ENCODE measurements around the gene LRRC47. TPM values are rescaled to one million over a fixed set of nuclear protein-coding genes. Genes with fewer than 3 reads are reported as not detected.

LRRC47 gene
- total and polyA plus RNA-seq, 12 donors = 16.9 to 58.3 (median 44.7) TPM

DNA sequence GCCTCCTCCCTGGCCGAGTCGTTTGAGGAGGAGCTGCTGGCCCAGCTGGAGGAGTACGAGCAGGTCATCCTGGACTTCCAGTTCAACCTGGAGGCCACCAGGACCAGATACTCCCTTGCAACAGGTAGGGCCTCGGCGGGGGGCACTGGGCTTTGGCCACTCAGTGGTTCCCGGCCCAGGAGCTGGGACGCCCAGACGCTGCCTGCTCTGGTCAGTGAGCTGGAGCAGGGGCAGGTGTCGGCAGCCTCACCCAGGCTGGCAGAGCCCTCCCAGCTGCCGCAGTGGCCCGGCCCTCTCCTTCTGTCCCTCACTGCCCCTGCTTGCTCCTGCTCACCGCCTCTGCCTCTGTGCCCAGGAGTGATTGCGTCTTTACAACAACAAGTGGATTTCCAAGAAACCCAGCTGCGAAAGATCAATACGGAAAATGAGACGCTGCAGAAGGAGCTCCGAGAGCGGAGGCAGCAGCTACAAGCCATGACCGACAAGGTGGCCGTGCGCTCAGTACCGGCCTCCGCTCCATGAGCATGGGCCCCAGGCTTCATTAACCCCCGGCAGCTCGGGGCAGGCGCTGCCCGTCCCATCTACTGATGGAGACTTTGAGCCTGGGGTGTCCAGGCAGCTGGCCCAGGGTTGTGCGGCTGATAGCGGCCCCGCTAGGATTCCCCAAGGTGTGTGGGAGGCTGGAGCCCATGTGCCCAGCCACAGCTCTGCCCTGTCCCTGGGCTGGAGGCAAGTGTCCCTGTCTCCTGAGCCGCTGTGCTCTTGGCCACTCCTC lies 32.8 kb downstream of the LRRC47 start:
- Histone ChIP-seq H3K36me3 (replicated peaks in 1 of 2) (no peaks in the 10 kb centered on the region), H3K4me1 (replicated peaks in 1 of 2) (no peaks in the 10 kb centered on the region), H3K4me3 (no peak overlapping the region), H3K27ac (no peak overlapping the region), H3K27me3 (peaks cover 13% of the 10 kb centered on the region), H3K9me3 (replicated peaks in 1 of 3) (no peaks in the 10 kb centered on the region)
- intact Hi-C loops (cut with DNase I) = no loop called here
- no peak for DNase-seq
- no peak for TF ChIP-seq POLR2A (IDR thresholded peaks at IDR 0.05)
- TF ChIP-seq, protein P1, sequence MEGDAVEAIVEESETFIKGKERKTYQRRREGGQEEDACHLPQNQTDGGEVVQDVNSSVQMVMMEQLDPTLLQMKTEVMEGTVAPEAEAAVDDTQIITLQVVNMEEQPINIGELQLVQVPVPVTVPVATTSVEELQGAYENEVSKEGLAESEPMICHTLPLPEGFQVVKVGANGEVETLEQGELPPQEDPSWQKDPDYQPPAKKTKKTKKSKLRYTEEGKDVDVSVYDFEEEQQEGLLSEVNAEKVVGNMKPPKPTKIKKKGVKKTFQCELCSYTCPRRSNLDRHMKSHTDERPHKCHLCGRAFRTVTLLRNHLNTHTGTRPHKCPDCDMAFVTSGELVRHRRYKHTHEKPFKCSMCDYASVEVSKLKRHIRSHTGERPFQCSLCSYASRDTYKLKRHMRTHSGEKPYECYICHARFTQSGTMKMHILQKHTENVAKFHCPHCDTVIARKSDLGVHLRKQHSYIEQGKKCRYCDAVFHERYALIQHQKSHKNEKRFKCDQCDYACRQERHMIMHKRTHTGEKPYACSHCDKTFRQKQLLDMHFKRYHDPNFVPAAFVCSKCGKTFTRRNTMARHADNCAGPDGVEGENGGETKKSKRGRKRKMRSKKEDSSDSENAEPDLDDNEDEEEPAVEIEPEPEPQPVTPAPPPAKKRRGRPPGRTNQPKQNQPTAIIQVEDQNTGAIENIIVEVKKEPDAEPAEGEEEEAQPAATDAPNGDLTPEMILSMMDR (IDR thresholded peaks at IDR 0.05) = no peak
- 81 to 85% (median 82%) methylated on average over 25 to 31 of the region's 31 CpGs for WGBS, 4 donors

DNA sequence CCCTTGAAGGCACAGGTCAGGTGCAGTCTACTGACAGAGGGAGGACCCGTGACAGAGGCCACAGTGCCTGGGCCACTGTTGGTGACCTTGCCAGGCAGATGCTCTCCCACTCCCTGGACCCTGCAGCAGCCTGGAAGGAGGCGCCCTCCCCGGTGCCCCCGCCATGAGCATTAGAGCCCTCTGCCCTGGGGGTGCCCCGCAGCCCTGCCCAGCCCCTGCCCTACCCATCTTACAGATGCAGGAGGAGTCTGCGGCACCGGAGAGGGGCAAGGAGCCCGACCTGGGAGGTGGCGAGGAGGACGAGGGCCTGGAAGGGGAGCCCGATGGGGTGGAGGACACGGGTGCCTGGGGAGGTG lies 33.4 kb downstream of the LRRC47 start:
- TF ChIP-seq POLR2A (IDR thresholded peaks at IDR 0.05) = no peak
- TF ChIP-seq, protein P1 (IDR thresholded peaks at IDR 0.05) = no peak
- Histone ChIP-seq H3K4me3 (no peak overlapping the region), H3K9me3 (replicated peaks in 1 of 3) (no peaks in the 10 kb centered on the region), H3K4me1 (replicated peaks in 1 of 2) (no peaks in the 10 kb centered on the region), H3K27ac (no peak overlapping the region), H3K36me3 (replicated peaks in 1 of 2) (no peaks in the 10 kb centered on the region), H3K27me3 (peaks cover 13% of the 10 kb centered on the region)
- WGBS, 4 donors = 77 to 88% (median 83%) methylated on average over 8 to 12 of the region's 12 CpGs
- DNase-seq = no peak
- intact Hi-C loops (cut with DNase I) = no loop called here

DNA sequence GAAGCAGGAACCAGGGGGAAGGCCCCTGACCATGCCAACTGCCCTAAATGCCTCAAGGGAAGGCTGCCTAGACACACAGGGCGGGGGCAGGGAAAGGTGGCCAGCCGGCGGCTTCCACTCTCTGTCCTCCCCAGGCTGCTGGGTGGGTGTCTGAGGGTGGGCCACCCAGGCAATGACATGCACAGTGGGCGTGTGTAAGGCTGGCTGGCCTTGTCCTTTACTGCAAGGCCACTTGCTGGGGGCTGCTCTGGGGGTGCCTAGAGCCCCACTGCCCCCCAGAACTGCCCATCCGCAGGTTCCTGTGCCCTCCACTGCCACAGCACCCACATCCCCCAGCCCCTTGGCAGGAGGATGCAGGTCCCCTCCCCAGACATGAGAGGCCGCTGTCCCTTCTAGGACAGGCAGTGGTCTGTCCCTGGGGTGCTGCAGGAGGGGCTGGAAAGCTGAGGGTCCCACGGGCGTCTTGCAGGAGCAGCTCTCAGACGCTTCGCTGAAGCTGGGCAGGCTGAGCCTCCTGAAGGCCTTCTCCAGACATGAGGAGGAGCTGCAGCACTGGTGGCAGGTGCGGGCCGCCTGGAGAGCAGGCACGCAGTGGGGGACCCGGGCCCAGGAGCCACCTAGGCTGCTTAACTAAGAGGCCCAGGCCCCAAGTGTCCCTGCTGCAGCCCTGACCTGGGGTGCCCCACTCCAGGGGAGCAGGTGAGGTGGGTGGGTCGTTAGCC lies 34.0 kb downstream of the LRRC47 start:
- TF ChIP-seq, protein P1 (IDR thresholded peaks at IDR 0.05) = no peak
- no peak for TF ChIP-seq POLR2A (IDR thresholded peaks at IDR 0.05)

DNA sequence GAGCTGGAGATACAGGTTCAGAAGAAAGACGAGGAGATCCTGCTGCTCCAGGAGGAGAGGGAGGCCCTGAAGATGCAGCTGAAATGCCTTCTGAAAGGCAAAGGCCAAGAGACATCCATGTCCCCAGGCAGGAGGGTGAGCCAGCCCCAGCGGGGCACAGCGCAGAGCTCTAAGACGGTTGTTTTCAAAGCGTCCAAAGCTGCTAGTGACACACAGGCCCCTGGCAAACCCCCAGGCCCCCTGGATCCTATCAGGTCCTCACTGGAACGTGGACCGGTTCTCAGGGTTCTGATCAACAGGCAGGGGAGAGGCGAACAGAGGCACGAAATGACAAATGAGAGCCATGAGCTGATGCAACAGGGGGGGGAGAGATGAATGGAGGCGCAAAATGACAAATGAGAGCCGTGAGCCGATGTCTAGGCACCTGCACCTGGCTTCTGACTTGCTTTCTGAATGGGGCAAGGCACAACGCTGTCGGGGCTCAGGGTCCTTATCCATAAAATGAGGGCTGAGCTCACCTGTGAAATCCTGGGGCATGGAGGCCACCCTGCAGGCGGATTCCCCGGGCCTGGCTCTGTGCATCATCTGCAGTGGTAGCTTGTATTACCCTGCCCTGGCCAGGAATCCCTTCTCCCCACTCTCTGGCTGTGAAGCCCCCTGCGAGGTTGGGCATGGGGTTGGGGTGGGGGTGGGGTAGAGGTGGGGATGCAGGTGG lies 34.8 kb downstream of the LRRC47 start:
- intact Hi-C loops (cut with DNase I) = no loop called here
- Histone ChIP-seq H3K4me1 (replicated peaks in 1 of 2) (no peaks in the 10 kb centered on the region), H3K27me3 (peaks cover 13% of the 10 kb centered on the region), H3K9me3 (replicated peaks in 1 of 3) (no peaks in the 10 kb centered on the region), H3K27ac (no peak overlapping the region), H3K4me3 (no peak overlapping the region), H3K36me3 (replicated peaks in 1 of 2) (no peaks in the 10 kb centered on the region)
- DNase-seq = no peak
- TF ChIP-seq, protein P1 (IDR thresholded peaks at IDR 0.05) = no peak
- TF ChIP-seq POLR2A (IDR thresholded peaks at IDR 0.05) = no peak
- WGBS, 4 donors = 78 to 87% (median 85%) methylated on average over 14 to 17 of the region's 17 CpGs

More for the DNA sequence above, 34.0 kb downstream of the LRRC47 start:
- Histone ChIP-seq H3K4me3 (no peak overlapping the region), H3K9me3 (replicated peaks in 1 of 3) (no peaks in the 10 kb centered on the region), H3K36me3 (replicated peaks in 1 of 2) (no peaks in the 10 kb centered on the region), H3K27ac (no peak overlapping the region), H3K27me3 (peaks cover 13% of the 10 kb centered on the region), H3K4me1 (replicated peaks in 1 of 2) (no peaks in the 10 kb centered on the region)
- 73 to 83% (median 79%) methylated on average over 3 to 15 of the region's 15 CpGs for WGBS, 4 donors
- DNase-seq = no peak
- intact Hi-C loops (cut with DNase I) = no loop called here
